MCF 10A (cell line): Measurements from ENCODE around the gene MSLN. TPM values are rescaled to one million over a fixed set of nuclear protein-coding genes. Genes with fewer than 3 reads are reported as not detected.

Experiments
- BruUV-seq: library from RNA; stranded (reverse); fragments of 400-500 nt; replicated peaks from 2 replicates; lab custom pipeline; 2021; lab: Mats Ljungman, UMichigan
- CTCF ChIA-PET: fragments of 300-600 bp; sonication (Branson Sonifier 250); formaldehyde crosslinking; extraction: SDS; loops from one replicate; lab custom pipeline; 2021; ENCODE audit warnings: antibody characterized with exemption, inconsistent platforms; lab: Yijun Ruan, JAX
- POLR2A ChIA-PET: fragments of 300-600, 350-650 bp; sonication (Branson Sonifier 250); formaldehyde crosslinking; extraction: SDS; loops from one replicate; lab custom pipeline; 2020; ENCODE audit warnings: antibody characterized with exemption, inconsistent platforms; lab: Yijun Ruan, JAX
- DNase-seq: peaks from one replicate; pipeline ENCODE4 v3.0.0-alpha.2; 2018; ENCODE audit not compliant: unreplicated experiment
- H3K27ac Mint-ChIP-seq: one replicate; pipeline ENCODE4 v1.8.0; 2022; ENCODE audit warnings: mild to moderate bottlenecking, low read depth, mixed read lengths; ENCODE audit not compliant: unreplicated experiment
- H3K27me3 Mint-ChIP-seq: one replicate; pipeline ENCODE4 v1.8.0; 2022; ENCODE audit warnings: mixed read lengths; ENCODE audit not compliant: insufficient read depth, unreplicated experiment
- H3K36me3 Mint-ChIP-seq: one replicate; pipeline ENCODE4 v1.8.0; 2022; ENCODE audit warnings: mild to moderate bottlenecking, moderate library complexity, mixed read lengths; ENCODE audit not compliant: insufficient read depth, unreplicated experiment
- H3K4me1 Mint-ChIP-seq: one replicate; pipeline ENCODE4 v1.8.0; 2022; ENCODE audit warnings: mixed read lengths; ENCODE audit not compliant: insufficient read depth, unreplicated experiment
- H3K4me3 Mint-ChIP-seq: one replicate; pipeline ENCODE4 v1.8.0; 2022; ENCODE audit warnings: mild to moderate bottlenecking, moderate library complexity, mixed read lengths; ENCODE audit not compliant: unreplicated experiment
- H3K9me3 Mint-ChIP-seq: one replicate; pipeline ENCODE4 v1.8.0; 2022; ENCODE audit warnings: mixed read lengths; ENCODE audit not compliant: unreplicated experiment
- CTCF ChIP-seq: fragments of 200-600 bp; IDR thresholded peaks from one replicate; pipeline ENCODE4 v1.8.0; 2022; ENCODE audit warnings: antibody characterized with exemption, mild to moderate bottlenecking; ENCODE audit not compliant: unreplicated experiment
- intact Hi-C: fragments of 100-400 bp; cut with micrococcal nuclease; formaldehyde crosslinking; loops from 2 replicates; pipeline ENCODE4 v1.14.1; 2022
- total RNA-seq: library from RNA; stranded (reverse); gene quantifications from 2 replicates; pipeline ENCODE4 v1.2.3, GENCODE V29; 2022

MSLN gene
- total RNA-seq, 1 experiment from 2014 or later = 25.2 TPM

- no TSS peak for BruUV-seq
- Mint-ChIP-seq H3K4me3 (no peak overlapping the region), H3K9me3 (no peaks in the 10 kb centered on the region), H3K27ac (no peak overlapping the region), H3K4me1 (no peaks in the 10 kb centered on the region), H3K27me3 (peaks cover 29% of the 10 kb centered on the region), H3K36me3 (no peaks in the 10 kb centered on the region)
- DNase-seq = no peak
- intact Hi-C loops = loop anchor here (2.0 kb wide), 1 partner anchor 241 kb away; no protein-coding TSS in a partner anchor
- CTCF ChIA-PET = interaction anchor here (0.8 to 3.0 kb wide), 3 partner anchors 243 to 594 kb away, joined by 3 to 10 read pairs (median 3); no protein-coding TSS in a partner anchor
- POLR2A ChIA-PET = no interaction called here
- peak; percentile 55 for TF ChIP-seq CTCF
Observed at GRCh38 chr16:813204-813915, 52.8 kb downstream of the MSLN start.

GRCh38 chr16:813916-814412 lies 53.4 kb downstream of the MSLN start:
- DNase-seq = no peak
- TF ChIP-seq CTCF = no peak
- BruUV-seq = no TSS peak
- no peak overlapping the region for H3K4me3 Mint-ChIP-seq
- no peaks in the 10 kb centered on the region for H3K4me1 Mint-ChIP-seq
- ChIA-PET CTCF (interaction anchor here (3.0 kb wide), 1 partner anchor 242 kb away, joined by 10 read pairs; no protein-coding TSS in a partner anchor), POLR2A (no interaction called here)
- no peak overlapping the region for H3K27ac Mint-ChIP-seq
- H3K9me3 Mint-ChIP-seq = no peaks in the 10 kb centered on the region
- no peaks in the 10 kb centered on the region for H3K36me3 Mint-ChIP-seq
- peaks cover 23% of the 10 kb centered on the region for H3K27me3 Mint-ChIP-seq
- intact Hi-C loops = loop anchor here (2.0 kb wide), 1 partner anchor 241 kb away; no protein-coding TSS in a partner anchor

GRCh38 chr16:814974-815373 lies 54.4 kb downstream of the MSLN start:
- DNase-seq = no peak
- H3K4me1 Mint-ChIP-seq = no peaks in the 10 kb centered on the region
- H3K4me3 Mint-ChIP-seq = no peak overlapping the region
- H3K27me3 Mint-ChIP-seq = peaks cover 19% of the 10 kb centered on the region
- BruUV-seq = no TSS peak
- H3K9me3 Mint-ChIP-seq = no peaks in the 10 kb centered on the region
- no peaks in the 10 kb centered on the region for H3K36me3 Mint-ChIP-seq
- H3K27ac Mint-ChIP-seq = no peak overlapping the region
- intact Hi-C loops = no loop called here
- POLR2A ChIA-PET = no interaction called here
- CTCF ChIA-PET = interaction anchor here (0.6 to 3.0 kb wide), 5 partner anchors 67 to 322 kb away, joined by 3 to 10 read pairs (median 3); no protein-coding TSS in a partner anchor
- no peak for TF ChIP-seq CTCF

- intact Hi-C loops = no loop called here
- no peak for TF ChIP-seq CTCF
- no peaks in the 10 kb centered on the region for H3K4me1 Mint-ChIP-seq
- H3K9me3 Mint-ChIP-seq = no peaks in the 10 kb centered on the region
- H3K36me3 Mint-ChIP-seq = no peaks in the 10 kb centered on the region
- BruUV-seq = no TSS peak
- H3K4me3 Mint-ChIP-seq = no peak overlapping the region
- POLR2A ChIA-PET = no interaction called here
- H3K27me3 Mint-ChIP-seq = peaks cover 28% of the 10 kb centered on the region
- CTCF ChIA-PET = interaction anchor here (0.6 to 3.0 kb wide), 4 partner anchors 228 to 270 kb away, joined by 3 to 10 read pairs (median 4); no protein-coding TSS in a partner anchor
- DNase-seq = no peak
- H3K27ac Mint-ChIP-seq = no peak overlapping the region
Observed at GRCh38 chr16:815861-816260, 55.3 kb downstream of the MSLN start.
